Measurements from ENCODE around the gene ACSBG1.

- TF ChIP-seq SUZ12 (IDR thresholded peaks at IDR 0.05) (no peak), ZNF384 (IDR thresholded peaks at IDR 0.05) (no peak), FOXK2 (IDR thresholded peaks at IDR 0.05) (no peak), NFRKB (IDR thresholded peaks at IDR 0.05) (no peak), BHLHE40 (IDR thresholded peaks at IDR 0.05; ENCODE audit: borderline replicate concordance) (no peak), HDGF (IDR thresholded peaks at IDR 0.05; ENCODE audit: borderline replicate concordance) (no peak), ELF4 (IDR thresholded peaks at IDR 0.05) (no peak)
Measured at GRCh38 chr15:78243058-78243457, 8.7 kb upstream of the ACSBG1 start.

Data from HEK293T (cell line).